HepG2 (cell line): ENCODE data around the gene GRM7. TPM values are rescaled to one million over a fixed set of nuclear protein-coding genes. Genes with fewer than 3 reads are reported as not detected.

Experiments
- ATAC-seq: fragments of 200-7000 bp; cut with Tn5 transposase; 3 replicates; pipeline ENCODE4 v1.9.1; 2020; ENCODE audit warnings: mild to moderate bottlenecking, moderate library complexity
- BruUV-seq: library from RNA; stranded (reverse); fragments of 400-500 nt; replicated peaks from 2 replicates; lab custom pipeline; 2021; lab: Mats Ljungman, UMichigan
- CTCF ChIA-PET: fragments of 300-600 bp; formaldehyde crosslinking; extraction: SDS; loops from one replicate; lab custom pipeline; 2021; ENCODE audit warnings: low total read pairs, inconsistent platforms, low intra/inter-chr PET ratio; lab: Yijun Ruan, JAX
- POLR2A ChIA-PET: fragments of 350-600 bp; sonication (Branson Sonifier 250); formaldehyde crosslinking; loops from one replicate; lab custom pipeline; 2020; ENCODE audit warnings: antibody characterized with exemption, inconsistent platforms; lab: Yijun Ruan, JAX
- DNase-seq: peaks from one replicate; pipeline ENCODE4 v3.0.0-alpha.2; 2015; ENCODE audit warnings: low spot score
- FAIRE-seq: peaks from 3 replicates; lab custom pipeline; 2011; peaks lifted over from hg19 to GRCh38; lab: Jason Lieb, UNC
- H2AFZ ChIP-seq: one replicate; pipeline ENCODE4 v1.6.1; 2011; ENCODE audit warnings: low read length, inconsistent platforms
- H3K27ac ChIP-seq: fragments of 300-600 bp; 3 replicates; pipeline ENCODE4 v1.8.0; 2011; ENCODE audit warnings: mixed run types, mild to moderate bottlenecking, mixed read lengths, low read length, inconsistent platforms; ENCODE audit not compliant: insufficient read depth; ENCODE audit errors: extremely low read length
- H3K27me3 ChIP-seq, 2 experiments: fragments of 200-600 bp in 1 of 2; 2 replicates in 1 of 2; 3 replicates in 1 of 2; pipeline versions ENCODE4 v1.6.0 to v1.8.0; 2011; ENCODE audit warnings: low read length in 2 of 2, mild to moderate bottlenecking in 2 of 2, moderate library complexity in 2 of 2, inconsistent platforms in 1 of 2; ENCODE audit not compliant: insufficient read depth in 2 of 2, control insufficient read depth in 1 of 2
- H3K36me3 ChIP-seq, 2 experiments: fragments of 200-600 bp in 1 of 2; replicated peaks in 1 of 2; 2 replicates in 1 of 2; 3 replicates in 1 of 2; pipeline versions ENCODE4 v1.5.1 to v1.8.0; 2011; ENCODE audit warnings: low read length in 2 of 2, inconsistent platforms in 1 of 2; ENCODE audit not compliant: insufficient read depth in 2 of 2, control insufficient read depth in 1 of 2
- H3K4me1 ChIP-seq: 2 replicates; pipeline ENCODE4 v1.5.1; 2012; ENCODE audit warnings: low read length, inconsistent platforms; ENCODE audit not compliant: insufficient read depth
- H3K4me2 ChIP-seq: 2 replicates; pipeline ENCODE4 v1.6.0; 2011; ENCODE audit warnings: low read depth, low read length, inconsistent platforms
- H3K4me3 ChIP-seq, 3 experiments: fragments of 200-600 bp in 1 of 3; sonication (generic), shearing (Covaris generic) in 1 of 3; replicated peaks in 1 of 3; 2 replicates each; pipeline ENCODE4 v1.5.1; 2011 to 2016; ENCODE audit warnings: low read length in 3 of 3, inconsistent platforms in 2 of 3, low read depth in 2 of 3, mild to moderate bottlenecking in 2 of 3, control low read depth in 1 of 3, mixed read lengths in 1 of 3; ENCODE audit not compliant: insufficient read depth in 1 of 3
- H3K79me2 ChIP-seq: one replicate; pipeline ENCODE4 v1.6.1; 2011; ENCODE audit warnings: low read length, inconsistent platforms; ENCODE audit not compliant: insufficient read depth
- H3K9ac ChIP-seq: 2 replicates; pipeline ENCODE4 v1.6.0; 2011; ENCODE audit warnings: mild to moderate bottlenecking, low read depth, low read length, inconsistent platforms; ENCODE audit not compliant: insufficient read depth
- H3K9me3 ChIP-seq: 2 replicates; pipeline ENCODE4 v1.5.1; 2012; ENCODE audit warnings: mild to moderate bottlenecking, low read length
- H4K20me1 ChIP-seq: 2 replicates; pipeline ENCODE4 v1.6.0; 2011; ENCODE audit warnings: inconsistent platforms, mild to moderate bottlenecking, low read length, moderate library complexity; ENCODE audit not compliant: insufficient read depth
- AKNA ChIP-seq: sonication (generic); formaldehyde crosslinking; IDR thresholded peaks from 2 replicates; pipeline ENCODE4 v1.4.0; 2020; ENCODE audit warnings: missing genetic modification reagents, borderline replicate concordance
- ETS1 ChIP-seq: sonication (generic); formaldehyde crosslinking; IDR thresholded peaks from 2 replicates; pipeline ENCODE4 v1.4.0; 2020; ENCODE audit warnings: missing genetic modification reagents
- FOXO1 ChIP-seq: sonication (generic); formaldehyde crosslinking; IDR thresholded peaks from 2 replicates; pipeline ENCODE4 v1.4.0; 2020; ENCODE audit warnings: missing genetic modification reagents
- GTF3A ChIP-seq: sonication (generic); formaldehyde crosslinking; conservative IDR thresholded peaks from 2 replicates; pipeline ENCODE4 v1.4.0; 2020; ENCODE audit warnings: mild to moderate bottlenecking, missing genetic modification reagents
- HBP1 ChIP-seq: IDR thresholded peaks from 2 replicates; pipeline ENCODE4 v1.6.1; 2016; ENCODE audit warnings: low read depth, control low read depth
- HMG20A ChIP-seq: IDR thresholded peaks from 2 replicates; pipeline ENCODE4 v1.6.1; 2016; ENCODE audit warnings: borderline replicate concordance
- HNRNPK ChIP-seq: fragments of 200-400 bp; formaldehyde crosslinking; IDR thresholded peaks from 2 replicates; pipeline ENCODE4 v1.6.1; 2018; ENCODE audit warnings: low read length, low read depth, moderate library complexity, mild to moderate bottlenecking; ENCODE audit not compliant: poor library complexity, severe bottlenecking
- SRF ChIP-seq: IDR thresholded peaks from 2 replicates; pipeline ENCODE4 v1.6.1; 2011; ENCODE audit warnings: mild to moderate bottlenecking, low read depth, low read length, moderate library complexity
- SRSF1 ChIP-seq: fragments of 200-400 bp; formaldehyde crosslinking; optimal IDR thresholded peaks from 2 replicates; pipeline ENCODE3; 2017; ENCODE audit warnings: mild to moderate bottlenecking, low read depth, low read length, moderate library complexity
- ZFP36 ChIP-seq: fragments of 150-350 bp; IDR thresholded peaks from 2 replicates; pipeline ENCODE4 v1.6.1; 2018; ENCODE audit warnings: borderline replicate concordance, low read length, low read depth; ENCODE audit not compliant: partially characterized antibody
- ZNF281 ChIP-seq: sonication (generic); formaldehyde crosslinking; IDR thresholded peaks from 2 replicates; pipeline ENCODE4 v1.4.0; 2020; ENCODE audit warnings: missing genetic modification reagents, borderline replicate concordance
- WGBS: methylation state at CpG from one replicate; pipeline ENCODE4 v1.1.6; 2017; ENCODE audit warnings: low lambda C conversion rate; 5-methylcytosine and 5-hydroxymethylcytosine counted together
- in situ Hi-C: cut with HindIII; loops from 2 replicates; pipeline ENCODE4 v1.10.0; 2017; ENCODE audit warnings: low pct_unique_long_range_greater_than_20kb; ENCODE audit not compliant: extremely low pct_ligation_motif_present
- intact Hi-C: fragments of 100-400 bp; cut with micrococcal nuclease; formaldehyde crosslinking; loops from one replicate; pipeline ENCODE4 v1.10.0; 2022; ENCODE audit not compliant: unreplicated experiment
- polyA plus RNA-seq, 8 experiments: library from polyadenylated mRNA; depleted of rRNA in 3 of 8; stranded (reverse) in 7 of 8; unstranded in 1 of 8; fragments of >200 nt; fragmentation: Illumina TruSeq in 4 of 8; extraction: Trizol in 4 of 8; gene quantifications; 2 replicates each; pipeline versions ENCODE4 v1.2.1 to v1.2.3, GENCODE V29; 2011 to 2016; ENCODE audit warnings: low read depth in 4 of 8, missing spikeins in 1 of 8, mixed read lengths in 1 of 8; ENCODE audit not compliant: insufficient read depth in 1 of 8
- total RNA-seq, 5 experiments: library from RNA; depleted of rRNA; stranded (reverse); fragments of >200 nt; fragmentation: Illumina TruSeq; extraction: Trizol; gene quantifications; 2 replicates each; pipeline ENCODE4 v1.2.3, GENCODE V29; 2016; ENCODE audit warnings: low read depth in 1 of 5

GRM7 gene
- total and polyA plus RNA-seq, 2 of the 13 experiments (the other 11 are each of a cell fraction or from before 2014, with no cell fraction given): not detected

- no peak for TF ChIP-seq FOXO1 (CRISPR knock-in tag)
- no peak for TF ChIP-seq ZFP36
- TF ChIP-seq, all 625 proteins: peak for 2
Observed at GRCh38 chr3:6971933-6972332, 111.0 kb downstream of the GRM7 start (continued).

- Histone ChIP-seq H3K27ac (no peak overlapping the region), H3K9me3 (peaks cover 76% of the 10 kb centered on the region), H3K27me3 (no peaks in the 10 kb centered on the region), H3K79me2 (no peaks in the 10 kb centered on the region), H3K4me3 (no peak overlapping the region), H3K36me3 (no peaks in the 10 kb centered on the region), H3K4me2 (no peak overlapping the region), H3K9ac (no peak overlapping the region), H3K4me1 (no peaks in the 10 kb centered on the region), H4K20me1 (no peaks in the 10 kb centered on the region), H2AFZ (no peak overlapping the region)
- in situ Hi-C loops (no loop called here), intact Hi-C loops (no loop called here)
- CTCF ChIA-PET: no interaction called here
- no peak for TF ChIP-seq ZNF281 (CRISPR knock-in tag)
- no peak for TF ChIP-seq HBP1
- no peak for TF ChIP-seq HMG20A (CRISPR knock-in tag)
- TF ChIP-seq SRF: no peak
- TF ChIP-seq HNRNPK: no peak
- TF ChIP-seq AKNA (CRISPR knock-in tag): no peak
- no peak for TF ChIP-seq SRSF1
- TF ChIP-seq GTF3A (CRISPR knock-in tag): no peak
- no peak for TF ChIP-seq ETS1 (CRISPR knock-in tag)
- ATAC-seq (no peak), FAIRE-seq (no peak), DNase-seq (no peak)
- POLR2A ChIA-PET: no interaction called here
- WGBS: 4% methylated on average over 7 of the region's 7 CpGs
- BruUV-seq: no TSS peak
Observed at GRCh38 chr3:6985848-6986247, 124.9 kb downstream of the GRM7 start.
